H1 (cell line): ENCODE measurements around the gene GAST. TPM values are rescaled to one million over a fixed set of nuclear protein-coding genes. Genes with fewer than 3 reads are reported as not detected.
A peak's percentile ranks its signal among the peaks of the same experiment; 100 is the strongest.

ENCODE experiments used
- BCL11A ChIP-seq, 2 experiments: IDR thresholded peaks; one replicate each; pipeline ENCODE4 v1.6.1; 2011; ENCODE audit warnings: low read depth in 2 of 2, low read length in 2 of 2, mild to moderate bottlenecking in 2 of 2
- BRCA1 ChIP-seq: IDR thresholded peaks from 2 replicates; pipeline ENCODE4 v1.6.1; 2012; ENCODE audit warnings: low read depth, low read length, improper control_type of control experiment
- GTF2F1 ChIP-seq: IDR thresholded peaks from 2 replicates; pipeline ENCODE4 v1.6.1; 2012; ENCODE audit warnings: low read depth, low read length, improper control_type of control experiment, borderline replicate concordance
- polyA plus RNA-seq, 7 experiments: library from polyadenylated mRNA; depleted of rRNA in 3 of 7; stranded (reverse) in 5 of 7; unstranded in 2 of 7; fragments of >200 nt in 5 of 7; fragments of 200-250 nt in 2 of 7; gene quantifications; 1 replicate in 5 of 7; 2 replicates in 1 of 7; 4 replicates in 1 of 7; pipeline versions ENCODE4 v1.2.1 to v1.2.3, GENCODE V29; 2011 to 2013; ENCODE audit warnings: missing spikeins in 2 of 7, mixed read lengths in 2 of 7
- total RNA-seq: library from RNA; stranded (reverse); fragmentation: NEBNext Ultra II Directional; extraction: Animal tissue kit (Norgen Biotek cat#: 25700); gene quantifications from 2 replicates; pipeline ENCODE4 v1.2.1, GENCODE V29; 2021

GAST gene
- total and polyA plus RNA-seq, 2 of the 8 experiments (the other 6 are each of a cell fraction or from before 2014, with no cell fraction given): not detected

- TF ChIP-seq GTF2F1 (peak; percentile 93), BRCA1 (no peak), BCL11A (IDR thresholded peaks at IDR 0.05; ENCODE audit: low read depth in 2 of 2, low read length in 2 of 2) (no peak)
Observed at GRCh38 chr17:41688641-41689496, 23.3 kb upstream of the GAST start, which contains the start of gene EIF1 (continued).
